Fibroblast of lung (primary cell): ENCODE results near the gene HNRNPA2B1. TPM values are rescaled to one million over a fixed set of nuclear protein-coding genes. Genes with fewer than 3 reads are reported as not detected.
A peak's percentile ranks its signal among the peaks of the same experiment; 100 is the strongest.

Experiments used
- DNase-seq, 2 donors: peaks; one replicate each; pipeline versions ENCODE4 v3.0.0 to v3.0.0-alpha.2; 2010; ENCODE audit warnings: low read depth in 2 of 2
- H2AFZ ChIP-seq: 2 replicates; pipeline ENCODE4 v1.5.1; 2012; ENCODE audit warnings: low read length, control low read depth, inconsistent platforms
- H3K27ac ChIP-seq: 2 replicates; pipeline ENCODE4 v1.5.1; 2011; ENCODE audit warnings: low read length, control low read depth; ENCODE audit not compliant: insufficient read depth
- H3K27me3 ChIP-seq: 2 replicates; pipeline ENCODE4 v1.5.1; 2011; ENCODE audit warnings: mild to moderate bottlenecking, low read length; ENCODE audit not compliant: control insufficient read depth, insufficient read depth
- H3K36me3 ChIP-seq: 2 replicates; pipeline ENCODE4 v1.5.1; 2011; ENCODE audit warnings: low read length; ENCODE audit not compliant: control insufficient read depth, insufficient read depth
- H3K4me1 ChIP-seq: 2 replicates; pipeline ENCODE4 v1.5.1; 2011; ENCODE audit warnings: low read length; ENCODE audit not compliant: control insufficient read depth, insufficient read depth; ENCODE audit errors: extremely low read depth
- H3K4me2 ChIP-seq: 2 replicates; pipeline ENCODE4 v1.5.1; 2011; ENCODE audit warnings: low read length, control low read depth; ENCODE audit not compliant: insufficient read depth; ENCODE audit errors: extremely low read depth
- H3K4me3 ChIP-seq, 4 experiments: fragments of 200-600 bp in 1 of 4; sonication (generic) in 1 of 4; replicated peaks in 1 of 4; 2 replicates each; pipeline ENCODE4 v1.5.1; 2011 to 2016; ENCODE audit warnings: low read length in 4 of 4, low read depth in 3 of 4, mild to moderate bottlenecking in 3 of 4, control low read depth in 2 of 4, inconsistent platforms in 1 of 4, mixed read lengths in 1 of 4; ENCODE audit not compliant: insufficient read depth in 1 of 4; ENCODE audit errors: control extremely low read depth in 1 of 4
- H3K79me2 ChIP-seq: 2 replicates; pipeline ENCODE4 v1.5.1; 2012; ENCODE audit warnings: mild to moderate bottlenecking, low read length, inconsistent platforms; ENCODE audit not compliant: control insufficient read depth, insufficient read depth
- H3K9ac ChIP-seq: 2 replicates; pipeline ENCODE4 v1.5.1; 2011; ENCODE audit warnings: mild to moderate bottlenecking, low read length, control low read depth; ENCODE audit not compliant: insufficient read depth
- H3K9me3 ChIP-seq: 2 replicates; pipeline ENCODE4 v1.5.1; 2012; ENCODE audit warnings: low read depth, low read length; ENCODE audit not compliant: control insufficient read depth, insufficient read depth
- H4K20me1 ChIP-seq: 2 replicates; pipeline ENCODE4 v1.5.1; 2011; ENCODE audit warnings: low read length; ENCODE audit not compliant: control insufficient read depth, insufficient read depth; ENCODE audit errors: extremely low read depth
- EZH2 ChIP-seq: IDR thresholded peaks from 2 replicates; pipeline ENCODE4 v1.5.1; 2012; ENCODE audit warnings: low read length, control low read depth, mild to moderate bottlenecking; ENCODE audit errors: missing control alignments
- polyA plus RNA-seq, 2 donors: library from polyadenylated mRNA; depleted of rRNA in 1 of 2; stranded (reverse) in 1 of 2; unstranded in 1 of 2; fragments of >200 nt; gene quantifications; 2 replicates each; pipeline ENCODE4 v1.2.1, GENCODE V29; 2011 to 2012; ENCODE audit warnings: missing spikeins in 1 of 2
- total RNA-seq: library from RNA; depleted of rRNA; stranded (reverse); fragments of >200 nt; gene quantifications from 2 replicates; pipeline ENCODE4 v1.2.1, GENCODE V29; 2014
- TF ChIP-seq, protein P1 (sequence below), 2 donors: IDR thresholded peaks in 1 of 2; conservative IDR thresholded peaks in 1 of 2; 1 replicate in 1 of 2; 2 replicates in 1 of 2; pipeline ENCODE4 v1.5.1; 2011 to 2012; ENCODE audit warnings: low read length in 2 of 2, control low read depth in 1 of 2, inconsistent platforms in 1 of 2, low read depth in 1 of 2, mild to moderate bottlenecking in 1 of 2

HNRNPA2B1 gene
- total and polyA plus RNA-seq, 2 donors (not counting 1 experiment from before 2014, with no cell fraction given): 82.1 to 428 TPM

DNA sequence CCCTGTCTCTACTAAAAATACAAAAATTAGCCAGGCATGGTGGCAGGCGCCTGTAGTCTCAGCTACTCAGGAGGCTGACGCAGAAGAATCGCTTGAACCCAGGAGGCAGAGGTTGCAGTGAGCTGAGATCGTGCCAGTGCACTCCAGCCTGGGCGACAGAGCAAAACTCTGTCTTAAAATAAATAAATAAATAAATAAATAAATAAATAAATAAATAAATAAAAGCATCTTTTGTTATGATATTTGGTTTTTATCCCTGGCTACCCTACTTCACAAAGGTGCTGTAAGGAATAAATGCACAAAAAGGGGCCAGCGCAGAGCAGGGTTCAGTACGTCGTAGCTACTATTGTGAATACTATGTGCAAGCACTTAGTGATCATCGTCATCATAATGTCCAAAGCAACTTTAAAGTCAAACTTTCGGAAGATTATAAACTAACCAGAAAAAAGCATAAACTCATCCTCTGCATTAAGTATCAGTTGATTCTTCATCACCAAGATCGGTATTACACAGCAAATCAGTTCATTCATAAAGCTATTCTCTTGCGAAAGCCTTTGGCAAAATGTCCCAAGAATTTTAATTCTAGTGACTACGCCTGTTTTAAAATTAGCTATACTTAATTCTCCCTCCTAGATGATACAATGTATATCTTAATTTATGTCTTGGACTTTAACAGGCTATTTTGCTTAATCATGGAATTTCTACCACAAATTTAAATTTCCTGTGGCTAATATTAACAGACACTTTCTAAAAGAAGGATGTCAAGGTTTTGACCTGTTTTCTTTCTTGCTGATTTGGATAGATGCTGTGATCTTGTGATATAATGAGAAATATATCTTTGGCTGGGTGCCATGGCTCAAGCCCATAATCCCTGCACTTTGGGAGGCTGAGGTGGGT is 56.1 kb downstream of the HNRNPA2B1 start:
- Histone ChIP-seq H3K36me3 (no peaks in the 10 kb centered on the region), H3K9ac (no peak overlapping the region), H3K79me2 (no peaks in the 10 kb centered on the region), H4K20me1 (no peaks in the 10 kb centered on the region), H3K27me3 (no peaks in the 10 kb centered on the region), H2AFZ (no peak overlapping the region), H3K4me3 (no peak overlapping the region), H3K4me2 (no peak overlapping the region), H3K9me3 (no peaks in the 10 kb centered on the region), H3K4me1 (no peaks in the 10 kb centered on the region), H3K27ac (no peak overlapping the region)
- peak in 1 of 2 donors; percentile 48 for DNase-seq
- TF ChIP-seq, protein P1, sequence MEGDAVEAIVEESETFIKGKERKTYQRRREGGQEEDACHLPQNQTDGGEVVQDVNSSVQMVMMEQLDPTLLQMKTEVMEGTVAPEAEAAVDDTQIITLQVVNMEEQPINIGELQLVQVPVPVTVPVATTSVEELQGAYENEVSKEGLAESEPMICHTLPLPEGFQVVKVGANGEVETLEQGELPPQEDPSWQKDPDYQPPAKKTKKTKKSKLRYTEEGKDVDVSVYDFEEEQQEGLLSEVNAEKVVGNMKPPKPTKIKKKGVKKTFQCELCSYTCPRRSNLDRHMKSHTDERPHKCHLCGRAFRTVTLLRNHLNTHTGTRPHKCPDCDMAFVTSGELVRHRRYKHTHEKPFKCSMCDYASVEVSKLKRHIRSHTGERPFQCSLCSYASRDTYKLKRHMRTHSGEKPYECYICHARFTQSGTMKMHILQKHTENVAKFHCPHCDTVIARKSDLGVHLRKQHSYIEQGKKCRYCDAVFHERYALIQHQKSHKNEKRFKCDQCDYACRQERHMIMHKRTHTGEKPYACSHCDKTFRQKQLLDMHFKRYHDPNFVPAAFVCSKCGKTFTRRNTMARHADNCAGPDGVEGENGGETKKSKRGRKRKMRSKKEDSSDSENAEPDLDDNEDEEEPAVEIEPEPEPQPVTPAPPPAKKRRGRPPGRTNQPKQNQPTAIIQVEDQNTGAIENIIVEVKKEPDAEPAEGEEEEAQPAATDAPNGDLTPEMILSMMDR (conservative IDR thresholded peaks at IDR 0.05 in 1 of 2, IDR thresholded peaks at IDR 0.05 in 1 of 2; ENCODE audit: low read depth in 1 of 2, low read length in 2 of 2): no peak
- TF ChIP-seq EZH2: no peak

DNA sequence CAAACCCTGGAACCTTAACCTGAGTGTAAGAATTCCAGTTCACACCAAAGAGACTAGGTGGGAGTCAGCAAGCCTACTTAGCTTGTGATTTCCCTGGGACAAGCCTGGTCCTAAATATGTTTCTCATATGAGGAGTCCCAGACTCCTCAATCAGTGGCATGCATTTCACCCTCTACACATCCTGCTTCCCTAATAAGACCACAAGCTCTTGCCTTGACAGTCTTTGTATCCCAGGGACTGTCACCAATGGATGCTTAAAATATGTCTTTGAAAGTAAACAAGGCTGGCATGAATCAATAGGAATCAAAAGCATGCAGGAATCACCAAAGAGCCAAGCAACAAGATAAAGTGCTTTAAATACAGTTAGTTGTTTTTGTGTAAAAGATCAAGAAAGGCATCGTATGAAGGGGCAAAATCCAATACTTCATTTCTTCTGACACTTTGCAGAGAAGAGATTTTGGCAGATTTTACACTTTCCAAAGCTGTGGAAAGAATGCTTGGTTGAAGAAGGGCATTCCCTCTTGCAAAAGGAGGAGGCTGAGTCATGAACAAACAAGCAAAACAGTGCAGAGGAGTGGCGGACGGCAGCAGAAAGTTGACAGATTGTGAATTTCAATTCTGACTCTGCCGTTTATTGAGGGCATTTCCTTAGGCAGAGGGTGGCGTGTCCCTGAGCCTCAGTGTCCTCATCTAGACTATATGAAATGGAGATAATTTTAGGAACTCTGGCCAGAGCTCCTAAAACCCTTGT is 57.1 kb downstream of the HNRNPA2B1 start:
- H3K36me3 ChIP-seq: no peaks in the 10 kb centered on the region
- peak; percentile 47 to 51 for DNase-seq
- H3K9ac ChIP-seq: no peak overlapping the region
- no peaks in the 10 kb centered on the region for H3K27me3 ChIP-seq
- TF ChIP-seq, protein P1 (conservative IDR thresholded peaks at IDR 0.05 in 1 of 2, IDR thresholded peaks at IDR 0.05 in 1 of 2; ENCODE audit: low read depth in 1 of 2, low read length in 2 of 2): no peak
- no peak for TF ChIP-seq EZH2
- H3K79me2 ChIP-seq: no peaks in the 10 kb centered on the region
- H2AFZ ChIP-seq: no peak overlapping the region
- no peak overlapping the region for H3K27ac ChIP-seq
- H3K9me3 ChIP-seq: no peaks in the 10 kb centered on the region
- no peaks in the 10 kb centered on the region for H3K4me1 ChIP-seq
- no peaks in the 10 kb centered on the region for H4K20me1 ChIP-seq
- H3K4me3 ChIP-seq: no peak overlapping the region
- H3K4me2 ChIP-seq: no peak overlapping the region

DNA sequence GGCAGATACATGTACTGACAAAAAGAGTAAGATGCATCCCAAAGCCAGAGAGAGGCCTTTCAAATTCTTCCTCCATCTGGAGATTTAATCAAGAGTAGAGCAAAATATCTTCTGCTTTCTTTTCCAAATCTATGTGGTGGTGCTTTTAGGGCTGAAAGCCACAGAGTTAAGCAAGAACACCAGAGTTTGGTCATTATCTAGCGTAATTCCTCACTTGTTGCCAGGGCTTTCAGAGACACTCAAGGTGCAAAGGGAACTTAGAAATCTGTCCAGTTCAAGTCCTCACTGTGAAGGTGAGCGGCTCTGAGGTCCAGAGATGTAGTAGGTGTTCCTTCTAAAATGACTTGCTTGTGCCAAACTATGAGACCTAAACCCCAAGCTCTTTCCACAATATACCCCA is 59.5 kb downstream of the HNRNPA2B1 start:
- Histone ChIP-seq H3K4me2 (no peak overlapping the region), H3K9ac (no peak overlapping the region), H3K4me1 (no peaks in the 10 kb centered on the region), H3K79me2 (no peaks in the 10 kb centered on the region), H3K4me3 (no peak overlapping the region), H3K27me3 (no peaks in the 10 kb centered on the region), H2AFZ (no peak overlapping the region), H4K20me1 (no peaks in the 10 kb centered on the region), H3K9me3 (no peaks in the 10 kb centered on the region), H3K36me3 (no peaks in the 10 kb centered on the region), H3K27ac (no peak overlapping the region)
- TF ChIP-seq EZH2: no peak
- TF ChIP-seq, protein P1 (conservative IDR thresholded peaks at IDR 0.05 in 1 of 2, IDR thresholded peaks at IDR 0.05 in 1 of 2; ENCODE audit: low read depth in 1 of 2, low read length in 2 of 2): no peak
- DNase-seq: no peak
